ENCODE measurements around the gene OR51A7. TPM values are rescaled to one million over a fixed set of nuclear protein-coding genes. Genes with fewer than 3 reads are reported as not detected.
"Not testable (repeated sequence)": the region's sequence is repeated elsewhere in the genome, so short reads cannot be mapped to it uniquely, and the experiment has no call there.

The OR51A7 gene
- total RNA-seq, 2 experiments from 2014 or later, result not detected

GRCh38 chr11:4936745-4937144, 33.2 kb downstream of the OR51A7 start:
- ChIA-PET POLR2A (no interaction called here), CTCF (no interaction called here)

DNA sequence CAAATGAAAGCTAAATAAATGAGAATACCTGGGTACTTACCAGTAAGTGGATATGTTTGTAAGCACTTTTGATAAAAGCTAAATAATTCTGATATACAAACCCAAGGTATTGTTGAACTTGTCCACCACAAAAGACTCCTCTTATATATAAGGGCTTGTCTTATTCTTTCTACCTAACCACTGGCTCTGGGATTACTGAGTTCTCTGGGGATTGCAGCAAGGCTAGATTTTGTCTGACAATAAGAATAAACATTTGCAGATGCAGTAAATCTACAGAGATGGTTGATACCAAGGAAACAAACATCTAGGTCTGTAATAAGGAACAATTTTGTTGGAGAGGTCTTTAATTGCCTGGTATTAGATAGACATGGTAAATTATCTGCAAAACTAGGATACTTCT, 43.9 kb downstream of the OR51A7 start, which contains the start of gene OR51A4:
Gene OR51A4 (minus strand): TSS at position 101 of the 400 bp plus-strand sequence. CDS start 505 bp downstream, outside the sequence.
- ChIA-PET CTCF (no interaction called here), POLR2A (no interaction called here)

GRCh38 chr11:4955613-4956012, 52.0 kb downstream of the OR51A7 start, which contains the start of gene OR51A2:
OR51A2 (minus strand) TSS chr11:4955713; CDS start chr11:4955713, 0 bp downstream.
- CTCF ChIA-PET, POLR2A ChIA-PET: not testable (repeated sequence)

DNA sequence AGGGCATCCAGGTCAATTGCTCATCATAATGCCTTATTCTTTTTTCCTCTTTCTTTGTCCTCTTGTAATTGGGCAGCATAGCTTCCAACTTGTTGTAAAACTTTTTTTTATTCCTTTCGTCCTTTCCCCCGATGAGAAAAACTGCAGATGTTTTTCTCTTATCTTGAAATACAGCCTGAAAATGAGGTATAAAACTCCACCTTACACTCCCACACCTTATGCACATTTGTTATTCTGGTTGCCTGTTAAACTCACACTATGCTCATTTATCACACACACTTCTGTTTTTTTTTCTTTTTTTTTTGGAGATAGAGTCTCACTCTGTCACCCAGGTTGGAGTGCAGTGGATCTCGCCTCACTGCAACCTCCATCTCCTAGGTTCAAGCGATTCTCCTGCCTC, 53.8 kb downstream of the OR51A7 start:
- POLR2A ChIA-PET, result no interaction called here
- CTCF ChIA-PET, result no interaction called here

Other genes with a start within 250 kb of the OR51A7 start
- not detected for gene OR51E2, start 205.9 kb upstream of the OR51A7 start, total RNA-seq
- gene MMP26, start 199.0 kb upstream of the OR51A7 start, total RNA-seq, result not detected
- gene OR51F1, start 133.8 kb upstream of the OR51A7 start, total RNA-seq, result not detected
- gene OR52R1, start 99.4 kb upstream of the OR51A7 start, total RNA-seq, result not detected
- gene OR51F2, start 82.5 kb upstream of the OR51A7 start, total RNA-seq, result not detected
- not detected for gene OR51S1, start 54.6 kb upstream of the OR51A7 start, total RNA-seq
- not detected for gene OR51T1, start 21.9 kb upstream of the OR51A7 start, total RNA-seq
- not detected for gene OR51G2, start 15.6 kb downstream of the OR51A7 start, total RNA-seq
- gene OR51G1, start 20.6 kb downstream of the OR51A7 start, total RNA-seq, result not detected
- not detected for gene OR51A4, start 43.8 kb downstream of the OR51A7 start, total RNA-seq
- gene OR51A2, start 51.9 kb downstream of the OR51A7 start, total RNA-seq, result not detected
- not detected for gene OR51L1, start 91.1 kb downstream of the OR51A7 start, total RNA-seq
- gene OR52J3, start 142.7 kb downstream of the OR51A7 start, total RNA-seq, result not detected
- not detected for gene OR52E2, start 155.8 kb downstream of the OR51A7 start, total RNA-seq
- not detected for gene OR52E1, start 165.8 kb downstream of the OR51A7 start, total RNA-seq
- gene OR52A5, start 234.6 kb downstream of the OR51A7 start, total RNA-seq, result not detected

Measured in activated CD8-positive, alpha-beta memory T cell treated with anti-CD3 and anti-CD28 coated beads for 36 hours (primary cell).